Retinal pigment epithelial cell (primary cell): Measurements from ENCODE around the gene PSEN2.

Experiments used
- DNase-seq: peaks from one replicate; pipeline ENCODE4 v3.0.0-alpha.2; 2010; ENCODE audit warnings: low read depth
- H3K4me3 ChIP-seq: 2 replicates; pipeline ENCODE4 v1.5.1; 2011; ENCODE audit warnings: mild to moderate bottlenecking, low read length, control low read depth, moderate library complexity
- TF ChIP-seq, protein P1 (sequence below): conservative IDR thresholded peaks from 2 replicates; pipeline ENCODE4 v1.5.1; 2011; ENCODE audit warnings: low read depth, low read length, control low read depth, inconsistent platforms

Gene PSEN2

DNA sequence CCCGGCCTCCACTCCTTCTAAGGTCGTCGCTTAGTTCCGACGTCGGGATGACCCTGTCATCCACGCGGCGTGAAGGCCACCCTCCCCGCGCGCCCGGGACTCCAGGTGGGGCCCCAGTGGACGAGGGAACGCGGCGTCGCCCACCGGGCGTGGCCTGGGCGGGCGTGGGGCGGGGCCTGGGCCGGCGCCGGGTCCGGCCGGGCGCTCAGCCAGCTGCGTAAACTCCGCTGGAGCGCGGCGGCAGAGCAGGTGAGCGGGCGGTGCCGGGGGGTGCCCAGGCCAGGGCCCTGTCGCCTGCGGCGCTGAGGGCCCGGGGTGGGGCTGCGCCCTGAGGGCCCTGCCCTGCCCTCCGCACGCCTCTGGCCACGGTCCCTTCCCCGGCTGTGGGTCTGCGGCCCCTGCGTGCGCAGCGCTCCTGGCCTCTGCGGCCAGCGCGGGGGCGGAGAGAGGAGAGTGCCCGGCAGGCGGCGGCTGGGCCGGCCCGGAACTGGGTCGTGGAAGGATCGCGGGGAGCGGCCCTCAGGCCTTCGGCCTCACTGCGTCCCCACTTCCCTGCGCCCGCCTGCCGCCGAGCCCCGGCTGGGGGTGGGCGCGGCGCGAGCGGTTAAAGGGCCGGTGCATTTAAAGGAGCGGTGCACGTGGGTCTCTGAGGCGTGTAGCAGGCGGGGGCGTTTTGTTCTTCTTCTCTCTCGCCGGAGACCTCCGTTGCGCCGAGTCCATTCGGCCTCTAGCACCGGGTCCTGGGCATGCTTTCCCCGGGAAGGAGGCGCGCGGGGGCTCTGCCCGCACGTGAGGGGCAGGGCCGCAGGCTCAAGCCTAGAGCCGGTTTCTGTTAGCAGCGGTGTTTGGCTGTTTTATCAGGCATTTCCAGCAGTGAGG, at the start of gene PSEN2:
TSS of gene PSEN2 (plus strand) at position 216 of the 879 bp plus-strand sequence. CDS start 11,292 bp downstream, outside the sequence.
- TF ChIP-seq, protein P1, sequence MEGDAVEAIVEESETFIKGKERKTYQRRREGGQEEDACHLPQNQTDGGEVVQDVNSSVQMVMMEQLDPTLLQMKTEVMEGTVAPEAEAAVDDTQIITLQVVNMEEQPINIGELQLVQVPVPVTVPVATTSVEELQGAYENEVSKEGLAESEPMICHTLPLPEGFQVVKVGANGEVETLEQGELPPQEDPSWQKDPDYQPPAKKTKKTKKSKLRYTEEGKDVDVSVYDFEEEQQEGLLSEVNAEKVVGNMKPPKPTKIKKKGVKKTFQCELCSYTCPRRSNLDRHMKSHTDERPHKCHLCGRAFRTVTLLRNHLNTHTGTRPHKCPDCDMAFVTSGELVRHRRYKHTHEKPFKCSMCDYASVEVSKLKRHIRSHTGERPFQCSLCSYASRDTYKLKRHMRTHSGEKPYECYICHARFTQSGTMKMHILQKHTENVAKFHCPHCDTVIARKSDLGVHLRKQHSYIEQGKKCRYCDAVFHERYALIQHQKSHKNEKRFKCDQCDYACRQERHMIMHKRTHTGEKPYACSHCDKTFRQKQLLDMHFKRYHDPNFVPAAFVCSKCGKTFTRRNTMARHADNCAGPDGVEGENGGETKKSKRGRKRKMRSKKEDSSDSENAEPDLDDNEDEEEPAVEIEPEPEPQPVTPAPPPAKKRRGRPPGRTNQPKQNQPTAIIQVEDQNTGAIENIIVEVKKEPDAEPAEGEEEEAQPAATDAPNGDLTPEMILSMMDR: no peak
- no peak for DNase-seq
- peak within 1 kb of the TSS; percentile 62 for H3K4me3 ChIP-seq

DNA sequence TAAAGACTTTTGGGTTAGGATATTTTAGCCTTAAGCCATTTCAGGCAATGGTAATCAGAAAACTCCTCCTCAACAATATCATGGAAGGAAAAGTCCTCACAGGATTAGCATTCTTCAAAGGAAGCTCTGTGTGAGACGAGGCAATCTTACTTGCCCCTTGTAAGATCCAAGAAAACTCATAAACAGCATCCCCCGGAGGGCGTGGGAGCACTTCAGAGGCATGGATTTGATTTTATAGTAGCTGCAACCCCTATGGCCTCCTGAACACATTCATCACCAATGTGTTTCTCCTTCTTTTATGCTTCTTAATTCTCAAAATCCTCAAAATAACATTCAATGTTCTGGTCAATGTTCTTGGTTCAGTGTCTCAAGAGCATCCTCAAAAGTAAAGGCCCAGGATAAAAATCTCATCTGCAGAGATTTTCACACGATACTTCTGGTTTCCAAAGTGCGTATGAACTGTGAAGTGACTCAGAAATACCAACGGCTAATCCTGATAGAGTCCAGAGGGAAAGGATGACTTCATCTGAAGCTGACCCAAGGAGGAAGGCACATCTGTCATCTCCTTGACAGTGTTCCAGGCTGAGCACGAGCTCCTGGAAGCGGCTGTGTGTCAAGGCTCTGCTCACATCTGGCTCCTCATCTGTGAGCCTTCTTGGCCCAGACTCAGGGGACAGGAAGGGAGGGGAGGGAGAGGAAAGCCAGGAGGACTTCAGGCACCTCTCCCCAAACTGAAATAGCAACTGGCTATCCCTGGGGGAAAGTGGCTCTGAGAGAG, 49.3 kb upstream of the PSEN2 start:
- TF ChIP-seq, protein P1: no peak
- peak; percentile 70 for DNase-seq
- no peak overlapping the region for H3K4me3 ChIP-seq

DNA sequence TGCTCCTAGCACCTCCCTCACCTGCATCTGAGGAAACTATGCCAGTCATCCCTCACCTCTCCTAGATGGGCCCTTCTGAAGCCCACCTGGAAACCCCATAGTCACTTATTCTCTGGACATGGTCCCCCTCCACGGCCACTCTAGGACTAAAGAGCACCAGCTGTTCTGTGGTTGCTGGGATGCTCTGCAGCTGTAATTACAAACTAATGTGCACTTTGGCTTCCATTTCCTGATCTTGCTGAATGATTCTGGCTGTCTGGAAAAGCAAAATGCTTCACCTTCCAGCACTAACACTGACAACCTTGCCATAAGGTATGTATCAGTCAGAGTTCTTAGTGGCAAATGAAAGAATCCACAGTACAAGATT, 48.7 kb upstream of the PSEN2 start:
- no peak for DNase-seq
- no peak overlapping the region for H3K4me3 ChIP-seq
- TF ChIP-seq, protein P1: no peak

DNA sequence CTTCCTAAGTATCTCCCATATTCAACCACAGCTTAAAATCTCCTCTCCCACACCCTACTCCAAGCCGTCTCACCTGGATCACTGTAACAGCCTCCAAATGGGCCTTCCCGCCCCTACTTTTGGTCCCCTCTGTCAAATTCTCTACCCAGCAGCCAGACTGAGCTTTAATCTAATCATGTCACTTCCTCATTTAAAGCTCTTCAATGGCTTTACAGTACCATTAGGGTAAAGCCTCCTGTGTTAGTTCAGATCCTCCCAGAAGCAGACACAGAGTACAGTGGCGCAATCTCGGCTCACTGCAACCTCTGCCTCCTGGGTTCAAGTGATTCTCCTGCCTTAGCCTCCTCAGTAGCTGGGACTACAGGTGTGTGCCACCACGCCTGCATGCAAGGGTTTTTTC, 46.8 kb upstream of the PSEN2 start:
- DNase-seq: no peak
- H3K4me3 ChIP-seq: no peak overlapping the region
- TF ChIP-seq, protein P1: no peak

DNA sequence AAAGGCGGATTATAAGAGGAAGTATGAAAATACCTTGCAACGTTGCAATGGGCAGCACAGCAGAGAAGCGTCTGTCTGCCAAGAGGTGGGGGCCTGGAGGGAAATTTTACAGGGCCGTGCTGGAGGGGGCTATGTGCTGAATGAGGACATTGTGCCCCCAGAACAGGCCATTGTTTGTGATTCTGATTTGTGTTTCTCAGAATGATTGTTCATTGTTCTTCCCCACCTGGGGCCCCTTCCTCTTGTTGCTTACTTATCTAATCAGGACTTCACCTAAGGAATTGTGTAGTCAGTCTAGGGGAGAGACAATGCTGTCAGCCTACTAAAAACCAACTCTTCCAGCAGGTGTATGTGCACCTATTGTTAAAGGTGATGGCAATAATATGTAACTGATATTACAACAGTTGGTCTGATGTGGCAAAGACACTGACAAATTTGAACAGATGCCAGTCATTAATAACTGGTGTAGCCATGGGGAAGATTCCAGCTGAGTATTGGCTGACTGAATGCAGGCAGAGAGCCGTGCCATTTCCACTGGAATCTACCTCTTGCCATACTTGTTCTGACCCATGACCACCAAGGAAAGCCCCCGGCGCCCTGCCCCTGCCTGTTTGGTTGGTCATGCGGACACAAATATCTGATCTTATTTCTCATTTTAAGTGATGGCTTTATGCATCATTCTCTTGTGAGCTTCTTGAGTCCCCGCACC, 45.2 kb upstream of the PSEN2 start:
- H3K4me3 ChIP-seq: no peak overlapping the region
- TF ChIP-seq, protein P1: no peak
- DNase-seq: no peak

DNA sequence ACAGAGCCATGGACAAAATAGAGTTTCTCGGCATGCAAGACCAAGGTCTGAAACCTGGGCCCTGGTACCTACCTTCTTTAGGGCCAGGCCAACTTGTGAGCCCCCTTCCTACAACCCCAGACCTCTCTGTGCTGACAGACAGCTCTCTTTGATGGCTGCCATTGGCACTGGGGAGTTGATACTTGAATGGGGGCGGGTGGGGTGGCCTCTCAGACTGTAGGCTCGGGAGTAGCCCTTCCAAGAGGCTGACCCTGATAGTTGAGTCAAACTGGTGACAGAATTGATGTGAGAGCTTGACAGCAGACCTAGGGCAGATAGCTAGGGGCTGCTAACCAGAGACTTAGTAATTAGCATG, 44.7 kb upstream of the PSEN2 start:
- TF ChIP-seq, protein P1: no peak
- no peak for DNase-seq
- no peak overlapping the region for H3K4me3 ChIP-seq
